HepG2 (cell line): Measurements from ENCODE around the gene SERP1. TPM values are rescaled to one million over a fixed set of nuclear protein-coding genes. Genes with fewer than 3 reads are reported as not detected.
A peak's percentile ranks its signal among the peaks of the same experiment; 100 is the strongest.

ENCODE experiments used
- BRCA1 ChIP-seq: sonication (generic); formaldehyde crosslinking; IDR thresholded peaks from 2 replicates; pipeline ENCODE4 v1.4.0; 2020; ENCODE audit warnings: missing genetic modification reagents
- DNMT3B ChIP-seq: conservative IDR thresholded peaks from 2 replicates; pipeline ENCODE4 v1.6.1; 2016; ENCODE audit warnings: missing biosample characterization, control low read depth
- GTF2F1 ChIP-seq: fragments of 150-350 bp; IDR thresholded peaks from 2 replicates; pipeline ENCODE4 v1.6.1; 2014; ENCODE audit warnings: low read length
- ISL2 ChIP-seq: sonication (generic); formaldehyde crosslinking; IDR thresholded peaks from 2 replicates; pipeline ENCODE4 v1.5.0; 2020; ENCODE audit warnings: missing genetic modification reagents
- KDM1A ChIP-seq: IDR thresholded peaks from 2 replicates; pipeline ENCODE4 v1.6.1; 2016; ENCODE audit warnings: missing compliant biosample characterization
- MTF1 ChIP-seq: sonication (generic); formaldehyde crosslinking; IDR thresholded peaks from 2 replicates; pipeline ENCODE4 v1.5.0; 2020; ENCODE audit warnings: missing genetic modification reagents
- NFKB2 ChIP-seq: sonication (generic); formaldehyde crosslinking; IDR thresholded peaks from 2 replicates; pipeline ENCODE4 v1.4.0; 2020; ENCODE audit warnings: missing genetic modification reagents, borderline replicate concordance
- RARG ChIP-seq: sonication (generic); formaldehyde crosslinking; IDR thresholded peaks from 2 replicates; pipeline ENCODE4 v1.4.0; 2020; ENCODE audit warnings: low read depth, mild to moderate bottlenecking, missing genetic modification reagents
- SMARCC2 ChIP-seq: fragments of 450-650 bp; IDR thresholded peaks from 2 replicates; pipeline ENCODE4 v1.6.1; 2017; ENCODE audit warnings: antibody characterized with exemption, mild to moderate bottlenecking
- ZBTB1 ChIP-seq: sonication (generic); formaldehyde crosslinking; IDR thresholded peaks from 2 replicates; pipeline ENCODE4 v1.4.0; 2020; ENCODE audit warnings: missing genetic modification reagents, borderline replicate concordance
- ZNF563 ChIP-seq: sonication (generic); formaldehyde crosslinking; IDR thresholded peaks from 2 replicates; pipeline ENCODE4 v1.8.0; 2022; ENCODE audit warnings: mild to moderate bottlenecking, moderate library complexity, missing genetic modification reagents
- ZNF598 ChIP-seq: sonication (generic); formaldehyde crosslinking; IDR thresholded peaks from 2 replicates; pipeline ENCODE4 v1.5.1; 2020; ENCODE audit warnings: mild to moderate bottlenecking, missing genetic modification reagents, borderline replicate concordance
- ZNF703 ChIP-seq: sonication (generic); formaldehyde crosslinking; IDR thresholded peaks from 2 replicates; pipeline ENCODE4 v1.5.1; 2020; ENCODE audit warnings: missing genetic modification reagents, mild to moderate bottlenecking, moderate library complexity, borderline replicate concordance
- ZNF788 ChIP-seq: sonication (generic); formaldehyde crosslinking; IDR thresholded peaks from 2 replicates; pipeline ENCODE4 v1.5.0; 2020; ENCODE audit warnings: mild to moderate bottlenecking, missing genetic modification reagents, borderline replicate concordance
- ZSCAN31 ChIP-seq: sonication (generic); formaldehyde crosslinking; IDR thresholded peaks from 2 replicates; pipeline ENCODE4 v1.5.0; 2020; ENCODE audit warnings: low read depth, mild to moderate bottlenecking, missing genetic modification reagents
- polyA plus RNA-seq, 8 experiments: library from polyadenylated mRNA; depleted of rRNA in 3 of 8; stranded (reverse) in 7 of 8; unstranded in 1 of 8; fragments of >200 nt; fragmentation: Illumina TruSeq in 4 of 8; extraction: Trizol in 4 of 8; gene quantifications; 2 replicates each; pipeline versions ENCODE4 v1.2.1 to v1.2.3, GENCODE V29; 2011 to 2016; ENCODE audit warnings: low read depth in 4 of 8, missing spikeins in 1 of 8, mixed read lengths in 1 of 8; ENCODE audit not compliant: insufficient read depth in 1 of 8
- total RNA-seq, 5 experiments: library from RNA; depleted of rRNA; stranded (reverse); fragments of >200 nt; fragmentation: Illumina TruSeq; extraction: Trizol; gene quantifications; 2 replicates each; pipeline ENCODE4 v1.2.3, GENCODE V29; 2016; ENCODE audit warnings: low read depth in 1 of 5
- TF ChIP-seq, protein P1 (sequence below): sonication (generic); formaldehyde crosslinking; IDR thresholded peaks from 2 replicates; pipeline ENCODE4 v1.5.1; 2020; ENCODE audit warnings: missing genetic modification reagents, mild to moderate bottlenecking, borderline replicate concordance
- TF ChIP-seq, protein P2 (sequence below): sonication (generic); formaldehyde crosslinking; IDR thresholded peaks from 2 replicates; pipeline ENCODE4 v1.5.1; 2020; ENCODE audit warnings: mild to moderate bottlenecking, missing genetic modification reagents, moderate library complexity
- TF ChIP-seq, protein P3 (sequence below): sonication (generic); formaldehyde crosslinking; IDR thresholded peaks from 2 replicates; pipeline ENCODE4 v1.9.0; 2021; ENCODE audit warnings: missing genetic modification reagents, mild to moderate bottlenecking, borderline replicate concordance
- TF ChIP-seq, protein P4 (sequence below): sonication (generic); IDR thresholded peaks from 2 replicates; pipeline ENCODE4 v1.6.1; 2016; ENCODE audit warnings: low read depth, borderline replicate concordance
- TF ChIP-seq, protein P5 (sequence below): sonication (generic); formaldehyde crosslinking; IDR thresholded peaks from 2 replicates; pipeline ENCODE4 v1.8.1; 2023; ENCODE audit warnings: mild to moderate bottlenecking, missing genetic modification reagents, borderline replicate concordance
- TF ChIP-seq, protein P6 (sequence below): sonication (generic); formaldehyde crosslinking; IDR thresholded peaks from 2 replicates; pipeline ENCODE4 v1.4.0; 2020; ENCODE audit warnings: missing genetic modification reagents
- TF ChIP-seq, protein P7 (sequence below): sonication (generic); formaldehyde crosslinking; IDR thresholded peaks from 2 replicates; pipeline ENCODE4 v1.8.0; 2022; ENCODE audit warnings: missing genetic modification reagents, low read depth, mild to moderate bottlenecking, borderline replicate concordance

The SERP1 gene
- total and polyA plus RNA-seq, 2 of the 13 experiments (the other 11 are each of a cell fraction or from before 2014, with no cell fraction given), result 61.2 to 95.0 TPM

DNA sequence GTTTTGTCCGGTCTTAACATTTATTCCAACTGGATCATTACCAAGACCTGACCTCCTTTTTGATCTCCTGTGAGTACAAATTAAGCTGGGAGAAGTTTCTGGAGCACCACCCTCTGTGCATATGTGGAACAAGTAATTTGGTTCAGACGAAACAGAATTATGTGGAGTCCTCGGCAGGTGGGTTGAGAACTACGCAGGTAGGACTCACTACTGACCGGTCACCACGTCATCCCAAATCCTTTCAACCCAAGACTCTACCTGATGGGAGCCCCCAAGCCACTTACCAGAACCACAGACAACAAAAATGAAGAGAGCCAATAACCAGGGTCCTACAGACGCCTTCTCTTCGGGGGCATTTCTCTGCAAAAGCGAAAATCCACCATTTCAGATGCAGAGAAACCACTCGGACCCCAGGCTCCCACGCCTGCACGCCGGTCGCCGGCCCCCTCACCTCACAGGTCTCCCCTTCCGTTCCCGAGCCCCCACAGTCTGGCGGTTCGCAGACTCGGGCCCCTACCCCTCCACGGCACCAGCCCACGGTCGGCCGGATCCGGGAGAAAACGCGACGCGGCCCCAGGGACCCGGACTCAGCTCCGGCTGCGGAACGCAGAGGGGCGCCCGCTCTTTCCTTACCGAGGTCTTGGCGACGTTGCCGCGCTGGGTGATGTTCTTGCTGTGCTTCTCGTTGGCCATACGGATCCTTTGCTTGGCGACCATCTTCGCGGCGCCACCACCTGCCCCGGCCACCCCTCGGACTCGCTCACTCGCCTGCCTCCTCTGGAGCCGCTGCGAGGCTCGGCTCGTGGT lies 674 bp downstream of the SERP1 start (continued):
- TF ChIP-seq, protein P1, sequence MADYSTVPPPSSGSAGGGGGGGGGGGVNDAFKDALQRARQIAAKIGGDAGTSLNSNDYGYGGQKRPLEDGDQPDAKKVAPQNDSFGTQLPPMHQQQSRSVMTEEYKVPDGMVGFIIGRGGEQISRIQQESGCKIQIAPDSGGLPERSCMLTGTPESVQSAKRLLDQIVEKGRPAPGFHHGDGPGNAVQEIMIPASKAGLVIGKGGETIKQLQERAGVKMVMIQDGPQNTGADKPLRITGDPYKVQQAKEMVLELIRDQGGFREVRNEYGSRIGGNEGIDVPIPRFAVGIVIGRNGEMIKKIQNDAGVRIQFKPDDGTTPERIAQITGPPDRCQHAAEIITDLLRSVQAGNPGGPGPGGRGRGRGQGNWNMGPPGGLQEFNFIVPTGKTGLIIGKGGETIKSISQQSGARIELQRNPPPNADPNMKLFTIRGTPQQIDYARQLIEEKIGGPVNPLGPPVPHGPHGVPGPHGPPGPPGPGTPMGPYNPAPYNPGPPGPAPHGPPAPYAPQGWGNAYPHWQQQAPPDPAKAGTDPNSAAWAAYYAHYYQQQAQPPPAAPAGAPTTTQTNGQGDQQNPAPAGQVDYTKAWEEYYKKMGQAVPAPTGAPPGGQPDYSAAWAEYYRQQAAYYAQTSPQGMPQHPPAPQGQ, result no peak
- TF ChIP-seq, protein P2, sequence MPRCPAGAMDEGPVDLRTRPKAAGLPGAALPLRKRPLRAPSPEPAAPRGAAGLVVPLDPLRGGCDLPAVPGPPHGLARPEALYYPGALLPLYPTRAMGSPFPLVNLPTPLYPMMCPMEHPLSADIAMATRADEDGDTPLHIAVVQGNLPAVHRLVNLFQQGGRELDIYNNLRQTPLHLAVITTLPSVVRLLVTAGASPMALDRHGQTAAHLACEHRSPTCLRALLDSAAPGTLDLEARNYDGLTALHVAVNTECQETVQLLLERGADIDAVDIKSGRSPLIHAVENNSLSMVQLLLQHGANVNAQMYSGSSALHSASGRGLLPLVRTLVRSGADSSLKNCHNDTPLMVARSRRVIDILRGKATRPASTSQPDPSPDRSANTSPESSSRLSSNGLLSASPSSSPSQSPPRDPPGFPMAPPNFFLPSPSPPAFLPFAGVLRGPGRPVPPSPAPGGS, result no peak
- TF ChIP-seq DNMT3B (CRISPR knock-in tag) (0 out of 2 replicates have a peak, but pooled peaks have one; percentile 4), ZNF598 (CRISPR knock-in tag) (0 out of 2 replicates have a peak, but pooled peaks have one; percentile 9), GTF2F1 (no peak), BRCA1 (CRISPR knock-in tag) (no peak), RARG (no peak), ZNF563 (0 out of 2 replicates have a peak, but pooled peaks have one; percentile 6), SMARCC2 (no peak), ZNF788 (CRISPR knock-in tag) (no peak), ZBTB1 (CRISPR knock-in tag) (no peak), ZSCAN31 (no peak), NFKB2 (CRISPR knock-in tag) (no peak), MTF1 (no peak), KDM1A (no peak), ZNF703 (no peak), ISL2 (CRISPR knock-in tag) (0 out of 2 replicates have a peak, but pooled peaks have one; percentile 18)
- TF ChIP-seq, protein P3, sequence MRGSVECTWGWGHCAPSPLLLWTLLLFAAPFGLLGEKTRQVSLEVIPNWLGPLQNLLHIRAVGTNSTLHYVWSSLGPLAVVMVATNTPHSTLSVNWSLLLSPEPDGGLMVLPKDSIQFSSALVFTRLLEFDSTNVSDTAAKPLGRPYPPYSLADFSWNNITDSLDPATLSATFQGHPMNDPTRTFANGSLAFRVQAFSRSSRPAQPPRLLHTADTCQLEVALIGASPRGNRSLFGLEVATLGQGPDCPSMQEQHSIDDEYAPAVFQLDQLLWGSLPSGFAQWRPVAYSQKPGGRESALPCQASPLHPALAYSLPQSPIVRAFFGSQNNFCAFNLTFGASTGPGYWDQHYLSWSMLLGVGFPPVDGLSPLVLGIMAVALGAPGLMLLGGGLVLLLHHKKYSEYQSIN, result no peak
- TF ChIP-seq, protein P4, sequence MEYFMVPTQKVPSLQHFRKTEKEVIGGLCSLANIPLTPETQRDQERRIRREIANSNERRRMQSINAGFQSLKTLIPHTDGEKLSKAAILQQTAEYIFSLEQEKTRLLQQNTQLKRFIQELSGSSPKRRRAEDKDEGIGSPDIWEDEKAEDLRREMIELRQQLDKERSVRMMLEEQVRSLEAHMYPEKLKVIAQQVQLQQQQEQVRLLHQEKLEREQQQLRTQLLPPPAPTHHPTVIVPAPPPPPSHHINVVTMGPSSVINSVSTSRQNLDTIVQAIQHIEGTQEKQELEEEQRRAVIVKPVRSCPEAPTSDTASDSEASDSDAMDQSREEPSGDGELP, result no peak
- TF ChIP-seq, protein P5, sequence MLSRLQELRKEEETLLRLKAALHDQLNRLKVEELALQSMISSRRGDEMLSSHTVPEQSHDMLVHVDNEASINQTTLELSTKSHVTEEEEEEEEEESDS (CRISPR knock-in tag), result no peak
- TF ChIP-seq, protein P6, sequence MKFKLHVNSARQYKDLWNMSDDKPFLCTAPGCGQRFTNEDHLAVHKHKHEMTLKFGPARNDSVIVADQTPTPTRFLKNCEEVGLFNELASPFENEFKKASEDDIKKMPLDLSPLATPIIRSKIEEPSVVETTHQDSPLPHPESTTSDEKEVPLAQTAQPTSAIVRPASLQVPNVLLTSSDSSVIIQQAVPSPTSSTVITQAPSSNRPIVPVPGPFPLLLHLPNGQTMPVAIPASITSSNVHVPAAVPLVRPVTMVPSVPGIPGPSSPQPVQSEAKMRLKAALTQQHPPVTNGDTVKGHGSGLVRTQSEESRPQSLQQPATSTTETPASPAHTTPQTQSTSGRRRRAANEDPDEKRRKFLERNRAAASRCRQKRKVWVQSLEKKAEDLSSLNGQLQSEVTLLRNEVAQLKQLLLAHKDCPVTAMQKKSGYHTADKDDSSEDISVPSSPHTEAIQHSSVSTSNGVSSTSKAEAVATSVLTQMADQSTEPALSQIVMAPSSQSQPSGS (CRISPR knock-in tag), result no peak
- TF ChIP-seq, protein P7, sequence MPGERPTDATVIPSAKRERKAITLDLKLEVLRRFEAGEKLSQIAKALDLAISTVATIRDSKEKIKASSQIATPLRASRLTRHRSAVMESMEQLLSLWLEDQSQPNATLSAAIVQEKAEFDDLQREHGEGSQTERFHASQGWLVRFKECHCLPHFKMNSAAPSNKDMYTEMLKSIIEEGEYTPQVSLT (CRISPR knock-in tag), result no peak
